ENCODE measurements around the gene KRT16. TPM values are rescaled to one million over a fixed set of nuclear protein-coding genes. Genes with fewer than 3 reads are reported as not detected.

The KRT16 gene
- total and polyA plus RNA-seq, 8 donors = 1.1 to 32.8 (median 1.3) TPM; not detected in 5

DNA sequence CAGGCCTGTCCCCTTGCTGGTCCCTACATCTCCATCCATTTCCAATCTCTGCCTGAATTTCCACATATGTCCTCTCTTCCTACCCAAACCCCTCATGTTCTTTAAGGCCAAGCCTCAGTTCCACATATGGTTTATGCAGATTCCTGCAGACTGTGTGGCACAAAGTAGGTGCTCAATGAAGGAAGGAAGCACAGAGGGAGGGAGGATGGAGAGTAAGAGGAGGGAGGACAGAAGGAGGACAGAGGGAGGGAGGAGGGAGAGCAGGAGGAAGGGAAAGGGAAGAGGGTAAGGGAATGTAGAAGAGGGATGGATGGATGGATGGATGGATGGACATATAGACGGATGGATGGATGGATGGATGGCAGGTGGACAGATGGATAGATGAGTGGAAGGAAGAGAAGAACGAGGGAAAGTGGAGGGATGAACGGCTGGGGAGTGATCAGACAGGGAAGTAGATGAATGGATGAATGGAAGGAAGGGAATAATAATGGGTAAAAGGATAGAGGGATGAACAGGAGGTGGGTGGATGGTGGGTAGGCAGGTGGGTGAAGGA, 18.1 kb downstream of the KRT16 start:
- Histone ChIP-seq H3K4me1 (no peaks in the 10 kb centered on the region), H3K4me3 (no peak overlapping the region), H3K36me3 (no peaks in the 10 kb centered on the region), H3K9me3 (no peaks in the 10 kb centered on the region), H3K27me3 (peaks cover 0 to 44% (median 0%) of the 10 kb centered on the region in 3 donors), H3K27ac (no peak overlapping the region)
- DNase-seq = no peak
- TF ChIP-seq POLR2A (IDR thresholded peaks at IDR 0.05) (no peak), EP300 (IDR thresholded peaks at IDR 0.05) (no peak), POLR2AphosphoS5 (IDR thresholded peaks at IDR 0.05) (no peak)
- TF ChIP-seq, protein P1, sequence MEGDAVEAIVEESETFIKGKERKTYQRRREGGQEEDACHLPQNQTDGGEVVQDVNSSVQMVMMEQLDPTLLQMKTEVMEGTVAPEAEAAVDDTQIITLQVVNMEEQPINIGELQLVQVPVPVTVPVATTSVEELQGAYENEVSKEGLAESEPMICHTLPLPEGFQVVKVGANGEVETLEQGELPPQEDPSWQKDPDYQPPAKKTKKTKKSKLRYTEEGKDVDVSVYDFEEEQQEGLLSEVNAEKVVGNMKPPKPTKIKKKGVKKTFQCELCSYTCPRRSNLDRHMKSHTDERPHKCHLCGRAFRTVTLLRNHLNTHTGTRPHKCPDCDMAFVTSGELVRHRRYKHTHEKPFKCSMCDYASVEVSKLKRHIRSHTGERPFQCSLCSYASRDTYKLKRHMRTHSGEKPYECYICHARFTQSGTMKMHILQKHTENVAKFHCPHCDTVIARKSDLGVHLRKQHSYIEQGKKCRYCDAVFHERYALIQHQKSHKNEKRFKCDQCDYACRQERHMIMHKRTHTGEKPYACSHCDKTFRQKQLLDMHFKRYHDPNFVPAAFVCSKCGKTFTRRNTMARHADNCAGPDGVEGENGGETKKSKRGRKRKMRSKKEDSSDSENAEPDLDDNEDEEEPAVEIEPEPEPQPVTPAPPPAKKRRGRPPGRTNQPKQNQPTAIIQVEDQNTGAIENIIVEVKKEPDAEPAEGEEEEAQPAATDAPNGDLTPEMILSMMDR (IDR thresholded peaks at IDR 0.05) = no peak
- 43 to 84% (median 71%) methylated on average over 3 of the region's 3 CpGs for WGBS, 5 donors
- intact Hi-C loops (cut with DNase I; ENCODE audit: low total_unique reads) = no loop called here

DNA sequence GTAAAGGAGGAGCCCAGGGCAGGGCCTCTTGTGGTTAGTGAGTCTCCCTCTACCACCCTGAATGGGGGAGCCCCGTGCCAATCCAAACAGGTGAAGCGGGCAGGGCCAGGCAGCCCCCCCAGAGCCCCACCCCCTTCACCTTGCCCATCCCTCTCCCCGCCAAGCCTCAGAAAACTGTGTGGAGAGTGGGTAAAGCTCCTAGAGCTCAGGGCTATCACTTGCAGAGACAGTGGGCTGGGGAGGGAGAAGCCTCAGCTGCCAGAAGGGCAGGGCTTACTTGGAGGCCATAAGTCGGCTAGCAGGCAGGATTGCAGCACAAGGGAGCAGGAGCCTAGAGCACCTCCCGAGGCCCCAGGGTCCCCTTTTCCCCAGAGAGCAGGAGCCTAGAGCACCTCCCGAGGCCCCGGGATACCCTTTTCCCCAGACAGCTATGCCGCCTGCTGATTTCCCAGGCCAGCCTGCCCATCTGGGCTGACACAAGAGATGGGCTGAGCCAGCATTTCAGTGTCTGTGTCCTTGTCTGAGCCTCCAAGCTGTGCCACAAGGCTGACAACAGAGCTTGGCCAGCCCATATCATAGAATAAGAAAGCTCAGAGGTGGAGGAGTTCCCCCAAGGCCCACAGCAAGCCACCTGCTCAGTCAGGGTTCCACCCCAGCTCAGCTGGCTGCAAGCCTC, 19.1 kb downstream of the KRT16 start:
- TF ChIP-seq EP300 (IDR thresholded peaks at IDR 0.05) = no peak
- TF ChIP-seq, protein P1 (IDR thresholded peaks at IDR 0.05) = no peak
- no peak for TF ChIP-seq POLR2A (IDR thresholded peaks at IDR 0.05)
- TF ChIP-seq POLR2AphosphoS5 (IDR thresholded peaks at IDR 0.05) = no peak
- DNase-seq = no peak
- no peaks in the 10 kb centered on the region for H3K9me3 ChIP-seq

DNA sequence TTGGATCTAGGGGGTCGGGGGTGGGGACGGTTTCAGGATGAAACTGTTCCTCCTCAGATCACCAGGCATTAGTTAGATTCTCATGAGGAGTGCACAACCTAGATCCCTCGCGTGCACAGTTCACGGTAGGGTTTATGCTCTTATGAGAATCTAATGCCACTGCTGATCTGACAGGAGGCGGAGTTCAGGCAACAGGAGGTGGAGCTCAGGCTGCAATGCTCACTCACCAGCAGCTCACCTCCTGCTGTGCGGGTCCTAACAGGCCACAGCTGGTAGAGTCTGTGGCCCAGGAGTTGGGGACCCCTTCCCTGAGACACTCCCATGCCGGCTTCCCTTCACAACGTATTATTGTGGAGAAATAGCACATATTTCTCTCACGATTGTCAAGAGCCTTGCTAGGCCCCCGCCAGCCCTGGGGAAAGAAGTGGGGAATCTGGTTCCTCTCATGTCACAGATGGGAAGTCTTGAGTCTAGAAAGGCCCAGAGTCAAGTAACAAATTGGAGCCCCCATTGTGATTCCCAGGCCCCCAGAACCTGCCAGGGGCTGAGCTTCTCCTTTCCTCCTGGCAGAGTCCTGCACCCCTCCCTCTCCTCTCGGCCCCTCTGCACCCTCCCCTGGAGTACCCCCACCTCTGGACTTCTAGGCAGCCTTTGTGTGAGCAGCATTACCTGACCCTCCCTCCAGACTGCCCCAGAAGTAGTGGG, 19.8 kb downstream of the KRT16 start:
- intact Hi-C loops (cut with DNase I; ENCODE audit: low total_unique reads) = no loop called here
- no peak overlapping the region for H3K4me3 ChIP-seq
- no peak for TF ChIP-seq EP300 (IDR thresholded peaks at IDR 0.05)
- no peak for TF ChIP-seq POLR2AphosphoS5 (IDR thresholded peaks at IDR 0.05)
- TF ChIP-seq, protein P1 (IDR thresholded peaks at IDR 0.05) = no peak
- TF ChIP-seq POLR2A (IDR thresholded peaks at IDR 0.05) = no peak
- no peak for DNase-seq
- H3K27me3 ChIP-seq = peaks cover 0 to 51% (median 0%) of the 10 kb centered on the region in 3 donors
- 72 to 80% (median 74%) methylated on average over 8 to 12 of the region's 12 CpGs for WGBS, 5 donors
- no peaks in the 10 kb centered on the region for H3K4me1 ChIP-seq
- H3K9me3 ChIP-seq = no peaks in the 10 kb centered on the region
- H3K36me3 ChIP-seq = no peaks in the 10 kb centered on the region
- H3K27ac ChIP-seq = no peak overlapping the region

More for the DNA sequence above, 19.1 kb downstream of the KRT16 start:
- Histone ChIP-seq H3K36me3 (no peaks in the 10 kb centered on the region), H3K27me3 (peaks cover 0 to 51% (median 0%) of the 10 kb centered on the region in 3 donors), H3K4me1 (no peaks in the 10 kb centered on the region), H3K27ac (no peak overlapping the region), H3K4me3 (no peak overlapping the region)
- intact Hi-C loops (cut with DNase I; ENCODE audit: low total_unique reads) = no loop called here
- WGBS, 5 donors = 42 to 66% (median 52%) methylated on average over 7 to 8 of the region's 8 CpGs

DNA sequence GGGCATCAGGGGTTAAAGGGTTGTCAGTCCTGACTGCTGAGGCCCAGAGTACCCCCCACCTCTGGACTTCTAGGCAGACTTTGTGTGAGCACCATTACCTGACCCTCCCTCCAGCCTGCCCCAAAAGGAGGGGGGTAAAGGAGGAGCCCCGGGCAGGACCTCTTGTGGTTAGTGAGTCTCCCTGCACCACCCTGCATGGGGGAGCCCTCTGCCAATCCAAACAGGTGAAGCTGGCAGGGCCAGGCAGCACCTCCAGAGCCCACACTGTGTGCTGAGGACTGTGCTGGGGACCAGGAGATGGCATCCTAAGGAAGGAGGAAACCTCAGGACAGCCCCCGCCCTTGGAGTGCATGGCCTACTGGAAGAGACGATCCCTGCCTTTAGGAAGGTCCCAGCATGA, 23.3 kb downstream of the KRT16 start:
- Histone ChIP-seq H3K36me3 (no peaks in the 10 kb centered on the region), H3K27me3 (peaks cover 0 to 36% (median 0%) of the 10 kb centered on the region in 3 donors), H3K4me3 (no peak overlapping the region), H3K27ac (no peak overlapping the region), H3K9me3 (no peaks in the 10 kb centered on the region), H3K4me1 (no peaks in the 10 kb centered on the region)
- TF ChIP-seq EP300 (IDR thresholded peaks at IDR 0.05) (no peak), POLR2AphosphoS5 (IDR thresholded peaks at IDR 0.05) (no peak), POLR2A (IDR thresholded peaks at IDR 0.05) (no peak)
- TF ChIP-seq, protein P1 (IDR thresholded peaks at IDR 0.05) = no peak
- WGBS, 5 donors = 48 to 71% (median 58%) methylated on average over 3 of the region's 3 CpGs
- intact Hi-C loops (cut with DNase I; ENCODE audit: low total_unique reads) = no loop called here
- DNase-seq = no peak

All from stomach (tissue), 9 donors.